ENCODE measurements around the gene GABRG2.
"Not testable (repeated sequence)": the region's sequence is repeated elsewhere in the genome, so short reads cannot be mapped to it uniquely, and the experiment has no call there.

The GABRG2 gene

GRCh38 chr5:162067655-162068411 lies at the start of gene GABRG2:
TSS of gene GABRG2 (plus strand) at chr5:162067773. CDS start at chr5:162068000, 227 bp downstream.
- DNase-seq (ENCODE audit: low read depth in 2 of 2) = no peak

GRCh38 chr5:162025312-162025711 lies 42.3 kb upstream of the GABRG2 start:
- no peak for DNase-seq (ENCODE audit: low read depth in 2 of 2)

GRCh38 chr5:162026803-162027202 lies 40.8 kb upstream of the GABRG2 start:
- no peak for DNase-seq (ENCODE audit: low read depth in 2 of 2)

GRCh38 chr5:162037431-162037830 lies 30.1 kb upstream of the GABRG2 start:
- no peak for DNase-seq (ENCODE audit: low read depth in 2 of 2)

- no peak for DNase-seq (ENCODE audit: low read depth in 2 of 2)
These were observed 20.3 kb upstream of the GABRG2 start for GRCh38 chr5:162047279-162047678.

- DNase-seq (ENCODE audit: low read depth in 2 of 2) = no peak
These were observed 14.9 kb upstream of the GABRG2 start for GRCh38 chr5:162052676-162053075.

GRCh38 chr5:162055095-162055494 lies 12.5 kb upstream of the GABRG2 start:
- DNase-seq (ENCODE audit: low read depth in 2 of 2) = not testable (repeated sequence)

- DNase-seq (ENCODE audit: low read depth in 2 of 2) = no peak
These were observed 411 bp upstream of the GABRG2 start for GRCh38 chr5:162067162-162067561.

- DNase-seq (ENCODE audit: low read depth in 2 of 2) = no peak
These were observed 839 bp downstream of the GABRG2 start for GRCh38 chr5:162068412-162068811.

- no peak for DNase-seq (ENCODE audit: low read depth in 2 of 2)
These were observed 1.4 kb downstream of the GABRG2 start for GRCh38 chr5:162068936-162069335.

GRCh38 chr5:162078805-162079204 lies 11.2 kb downstream of the GABRG2 start:
- no peak for DNase-seq (ENCODE audit: low read depth in 2 of 2)

- no peak for DNase-seq (ENCODE audit: low read depth in 2 of 2)
These were observed 23.8 kb downstream of the GABRG2 start for GRCh38 chr5:162091336-162091735.

GRCh38 chr5:162096448-162096847 lies 28.9 kb downstream of the GABRG2 start:
- DNase-seq (ENCODE audit: low read depth in 2 of 2) = no peak

- DNase-seq (ENCODE audit: low read depth in 2 of 2) = no peak
These were observed 40.0 kb downstream of the GABRG2 start for GRCh38 chr5:162107591-162107990.

- no peak for DNase-seq (ENCODE audit: low read depth in 2 of 2)
These were observed 52.2 kb downstream of the GABRG2 start for GRCh38 chr5:162119801-162120200.

- no peak for DNase-seq (ENCODE audit: low read depth in 2 of 2)
These were observed 60.5 kb downstream of the GABRG2 start for GRCh38 chr5:162128117-162128516.

GRCh38 chr5:162132348-162132747 lies 64.8 kb downstream of the GABRG2 start:
- DNase-seq (ENCODE audit: low read depth in 2 of 2) = no peak

GRCh38 chr5:162139190-162139589 lies 71.6 kb downstream of the GABRG2 start:
- DNase-seq (ENCODE audit: low read depth in 2 of 2) = no peak

- no peak for DNase-seq (ENCODE audit: low read depth in 2 of 2)
These were observed 86.7 kb downstream of the GABRG2 start for GRCh38 chr5:162154242-162154641.

- no peak for DNase-seq (ENCODE audit: low read depth in 2 of 2)
These were observed 92.8 kb downstream of the GABRG2 start for GRCh38 chr5:162160401-162160800.

GRCh38 chr5:162163663-162164062 lies 96.1 kb downstream of the GABRG2 start:
- no peak for DNase-seq (ENCODE audit: low read depth in 2 of 2)

GRCh38 chr5:162174358-162174974 lies 106.9 kb downstream of the GABRG2 start:
- no peak for DNase-seq (ENCODE audit: low read depth in 2 of 2)

GRCh38 chr5:162187371-162187770 lies 119.8 kb downstream of the GABRG2 start:
- no peak for DNase-seq (ENCODE audit: low read depth in 2 of 2)

All from stimulated activated CD4-positive, alpha-beta T cell treated with anti-CD3 and anti-CD28 coated beads, Interleukin-1b, Interleukin-23, amount 100 ng/mL, for 1 hour (primary cell).